Upper lobe of left lung (tissue), 6 donors: ENCODE measurements around the gene CYP27C1. TPM values are rescaled to one million over a fixed set of nuclear protein-coding genes. Genes with fewer than 3 reads are reported as not detected.
"Not testable (repeated sequence)": the region's sequence is repeated elsewhere in the genome, so short reads cannot be mapped to it uniquely, and the experiment has no call there.

Experiments used
- ATAC-seq, 2 donors: fragments of 200-7000 bp; cut with Tn5 transposase; one replicate each; pipeline ENCODE4 v1.9.1; 2022; ENCODE audit warnings: mild to moderate bottlenecking in 2 of 2, moderate library complexity in 2 of 2; ENCODE audit not compliant: low FRiP score in 2 of 2
- DNase-seq, 2 donors: peaks; one replicate each; pipeline ENCODE4 v3.0.0-alpha.2; 2019 to 2020
- H3K27ac ChIP-seq, 4 donors: fragments of 200-600 bp; sonication (generic); one replicate each; pipeline ENCODE4 v1.5.1; 2016 to 2019
- H3K27me3 ChIP-seq, 4 donors: fragments of 200-600 bp; sonication (generic); one replicate each; pipeline ENCODE4 v1.5.1; 2017 to 2019
- H3K36me3 ChIP-seq, 4 donors: fragments of 200-600 bp; sonication (generic); one replicate each; pipeline ENCODE4 v1.5.1; 2016 to 2019
- H3K4me1 ChIP-seq, 4 donors: fragments of 200-600 bp; sonication (generic); one replicate each; pipeline ENCODE4 v1.5.1; 2018 to 2019
- H3K4me3 ChIP-seq, 4 donors: fragments of 200-600 bp; sonication (generic); one replicate each; pipeline ENCODE4 v1.5.1; 2017 to 2019; ENCODE audit warnings: mild to moderate bottlenecking in 2 of 4, moderate library complexity in 1 of 4
- H3K9me3 ChIP-seq, 4 donors: fragments of 200-600 bp; sonication (generic); one replicate each; pipeline ENCODE4 v1.5.1; 2018 to 2019
- EP300 ChIP-seq, 4 donors: sonication (generic); formaldehyde crosslinking; IDR thresholded peaks; one replicate each; pipeline ENCODE4 v1.5.1; 2017; ENCODE audit warnings: antibody characterized with exemption in 4 of 4, control low read depth in 2 of 4
- POLR2A ChIP-seq, 4 donors: fragments of 450-650 bp; IDR thresholded peaks; one replicate each; pipeline ENCODE4 v1.5.1; 2016 to 2017; ENCODE audit warnings: antibody characterized with exemption in 4 of 4, mild to moderate bottlenecking in 2 of 4
- POLR2AphosphoS5 ChIP-seq, 2 donors: sonication (generic); formaldehyde crosslinking; IDR thresholded peaks; one replicate each; pipeline ENCODE4 v1.5.1; 2017; ENCODE audit warnings: antibody characterized with exemption in 2 of 2
- WGBS, 2 donors: methylation state at CpG; one replicate each; pipeline ENCODE4 v1.1.5; 2017 to 2018; 5-methylcytosine and 5-hydroxymethylcytosine counted together
- total RNA-seq, 6 donors: library from RNA; depleted of rRNA in 4 of 6; stranded (reverse); fragments of >200 nt in 4 of 6; gene quantifications; one replicate each; pipeline versions ENCODE4 v1.1.0 to v1.2.1, GENCODE V29; 2016 to 2021
- TF ChIP-seq, protein P1 (sequence below), 6 experiments: fragments of 450-650 bp in 4 of 6; fragments of 200-600 bp in 2 of 6; sonication (generic) in 2 of 6; IDR thresholded peaks; one replicate each; pipeline ENCODE4 v1.5.1; 2016 to 2019; ENCODE audit warnings: antibody characterized with exemption in 6 of 6
- donor health status: DM: no; HTN: no; CAD: no; lungs with moderate emphysema.
- donor health status: DM: no; HTN: yes; CAD: no; lungs with severe emphysema.

Gene CYP27C1
- total RNA-seq, 6 donors from 2014 or later, result 0.11 to 0.39 (median 0.14) TPM; not detected in 2

DNA sequence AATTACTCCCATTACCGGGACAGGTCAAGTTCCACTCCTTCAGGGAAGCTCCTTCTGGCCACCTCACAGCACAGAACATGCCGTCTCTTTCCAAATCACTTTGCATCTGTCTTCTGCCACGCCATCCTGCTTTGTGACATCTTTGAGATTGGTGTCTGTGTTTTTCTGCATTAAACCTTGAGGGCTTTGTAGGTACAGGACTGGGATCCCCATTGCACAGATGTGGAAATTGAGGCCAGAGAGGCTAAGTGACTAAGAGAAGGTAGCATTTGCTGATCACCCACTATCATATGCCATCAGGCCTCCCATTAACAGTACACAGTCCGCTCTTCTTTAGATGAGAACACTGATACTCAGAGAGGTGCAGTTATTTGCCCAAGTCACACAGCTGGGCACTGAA lies 9.5 kb upstream of the CYP27C1 start:
- TF ChIP-seq POLR2A (IDR thresholded peaks at IDR 0.05), result no peak
- TF ChIP-seq EP300 (IDR thresholded peaks at IDR 0.05), result no peak
- no peak for TF ChIP-seq POLR2AphosphoS5 (IDR thresholded peaks at IDR 0.05)
- TF ChIP-seq, protein P1, sequence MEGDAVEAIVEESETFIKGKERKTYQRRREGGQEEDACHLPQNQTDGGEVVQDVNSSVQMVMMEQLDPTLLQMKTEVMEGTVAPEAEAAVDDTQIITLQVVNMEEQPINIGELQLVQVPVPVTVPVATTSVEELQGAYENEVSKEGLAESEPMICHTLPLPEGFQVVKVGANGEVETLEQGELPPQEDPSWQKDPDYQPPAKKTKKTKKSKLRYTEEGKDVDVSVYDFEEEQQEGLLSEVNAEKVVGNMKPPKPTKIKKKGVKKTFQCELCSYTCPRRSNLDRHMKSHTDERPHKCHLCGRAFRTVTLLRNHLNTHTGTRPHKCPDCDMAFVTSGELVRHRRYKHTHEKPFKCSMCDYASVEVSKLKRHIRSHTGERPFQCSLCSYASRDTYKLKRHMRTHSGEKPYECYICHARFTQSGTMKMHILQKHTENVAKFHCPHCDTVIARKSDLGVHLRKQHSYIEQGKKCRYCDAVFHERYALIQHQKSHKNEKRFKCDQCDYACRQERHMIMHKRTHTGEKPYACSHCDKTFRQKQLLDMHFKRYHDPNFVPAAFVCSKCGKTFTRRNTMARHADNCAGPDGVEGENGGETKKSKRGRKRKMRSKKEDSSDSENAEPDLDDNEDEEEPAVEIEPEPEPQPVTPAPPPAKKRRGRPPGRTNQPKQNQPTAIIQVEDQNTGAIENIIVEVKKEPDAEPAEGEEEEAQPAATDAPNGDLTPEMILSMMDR (IDR thresholded peaks at IDR 0.05), result no peak
- Histone ChIP-seq H3K27ac (no peak overlapping the region), H3K4me3 (no peak overlapping the region), H3K4me1 (peaks cover 0 to 15% (median 6%) of the 10 kb centered on the region in 4 donors), H3K9me3 (no peaks in the 10 kb centered on the region), H3K27me3 (no peaks in the 10 kb centered on the region), H3K36me3 (no peaks in the 10 kb centered on the region)
- ATAC-seq (no peak), DNase-seq (no peak)
- WGBS, 2 donors, result 94 to 98% methylated on average over 4 of the region's 4 CpGs

DNA sequence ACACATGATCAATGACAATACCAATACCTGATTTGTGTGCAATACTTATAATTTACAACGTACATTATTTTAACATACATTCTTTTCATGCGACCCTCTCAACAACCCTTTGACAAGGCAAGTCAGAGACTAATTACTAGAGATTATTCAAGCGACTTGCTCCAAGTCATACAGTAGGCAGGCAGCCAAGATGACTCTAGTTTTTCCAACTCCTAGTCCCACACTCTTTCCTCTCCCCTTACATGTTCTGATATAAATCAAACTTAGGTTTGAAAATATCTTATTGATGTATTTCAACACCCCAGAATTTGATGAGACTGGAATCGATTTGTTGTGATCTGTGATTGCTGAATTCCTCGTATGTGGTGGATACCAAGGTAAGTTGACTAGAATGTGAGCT lies 8.0 kb upstream of the CYP27C1 start:
- H3K4me3 ChIP-seq, result no peak overlapping the region
- no peak for DNase-seq
- WGBS, 2 donors, result 76 to 77% methylated on average over 5 of the region's 5 CpGs
- H3K36me3 ChIP-seq, result no peaks in the 10 kb centered on the region
- no peaks in the 10 kb centered on the region for H3K27me3 ChIP-seq
- ATAC-seq, result no peak
- TF ChIP-seq EP300 (IDR thresholded peaks at IDR 0.05) (no peak), POLR2AphosphoS5 (IDR thresholded peaks at IDR 0.05) (no peak), POLR2A (IDR thresholded peaks at IDR 0.05) (no peak)
- TF ChIP-seq, protein P1 (IDR thresholded peaks at IDR 0.05), result no peak
- H3K27ac ChIP-seq, result no peak overlapping the region
- peaks cover 0 to 15% (median 6%) of the 10 kb centered on the region in 4 donors for H3K4me1 ChIP-seq
- H3K9me3 ChIP-seq, result no peaks in the 10 kb centered on the region

- 94 to 95% methylated on average over 5 of the region's 5 CpGs for WGBS, 2 donors
- not testable (repeated sequence) for ATAC-seq, H3K4me3 ChIP-seq, DNase-seq, H3K27me3 ChIP-seq, H3K36me3 ChIP-seq, H3K9me3 ChIP-seq
- Histone ChIP-seq H3K4me1 (peaks cover 0 to 15% (median 6%) of the 10 kb centered on the region in 4 donors), H3K27ac (peak overlapping the region in 2 of 4 donors; percentile 28 to 54)
Measured at GRCh38 chr2:127227264-127227660, 7.2 kb upstream of the CYP27C1 start.

- Histone ChIP-seq H3K4me1 (peaks cover 0 to 15% (median 6%) of the 10 kb centered on the region in 4 donors), H3K9me3 (no peaks in the 10 kb centered on the region), H3K27me3 (no peaks in the 10 kb centered on the region), H3K4me3 (peak overlapping the region in 1 of 4 donors; percentile 13), H3K36me3 (no peaks in the 10 kb centered on the region), H3K27ac (peak overlapping the region in 2 of 4 donors; percentile 28 to 54)
- 20 to 24% methylated on average over 10 of the region's 10 CpGs for WGBS, 2 donors
- DNase-seq (peak in 1 of 2 donors; percentile 87), ATAC-seq (peak; percentile 76 to 93)
- TF ChIP-seq EP300 (IDR thresholded peaks at IDR 0.05) (peak; percentile 9 to 84 (median 20)), POLR2A (IDR thresholded peaks at IDR 0.05) (no peak), POLR2AphosphoS5 (IDR thresholded peaks at IDR 0.05) (peak; percentile 58 to 62)
- TF ChIP-seq, protein P1 (IDR thresholded peaks at IDR 0.05), result no peak
Measured at GRCh38 chr2:127226520-127227263, 6.6 kb upstream of the CYP27C1 start.

- H3K27ac ChIP-seq, result peak overlapping the region in 1 of 4 donors; percentile 19
- ATAC-seq (no peak), DNase-seq (no peak)
- H3K27me3 ChIP-seq, result peaks cover 0 to 3% (median 0%) of the 10 kb centered on the region in 4 donors
- H3K4me3 ChIP-seq, result peak overlapping the region in 1 of 4 donors; percentile 13
- peaks cover 0 to 15% (median 6%) of the 10 kb centered on the region in 4 donors for H3K4me1 ChIP-seq
- no peaks in the 10 kb centered on the region for H3K36me3 ChIP-seq
- 58 to 62% methylated on average over 6 to 9 of the region's 9 CpGs for WGBS, 2 donors
- TF ChIP-seq EP300 (IDR thresholded peaks at IDR 0.05) (no peak), POLR2A (IDR thresholded peaks at IDR 0.05) (no peak), POLR2AphosphoS5 (IDR thresholded peaks at IDR 0.05) (no peak)
- TF ChIP-seq, protein P1 (IDR thresholded peaks at IDR 0.05), result no peak
- H3K9me3 ChIP-seq, result no peaks in the 10 kb centered on the region
Measured at GRCh38 chr2:127226132-127226519, 6.0 kb upstream of the CYP27C1 start.
